T-helper 2 cell treated with Interferon-gamma antibody and Interleukin-4, amounts not matched to agents 100 ng/mL and 5 ng/mL, for 36 hours (primary cell): Measurements from ENCODE around the gene FHAD1. TPM values are rescaled to one million over a fixed set of nuclear protein-coding genes. Genes with fewer than 3 reads are reported as not detected.

Experiments
- intact Hi-C: fragments of 100-400 bp; cut with micrococcal nuclease; formaldehyde crosslinking; loops from one replicate; pipeline ENCODE4 v1.15.1; 2023
- total RNA-seq: library from RNA; stranded (reverse); gene quantifications from 2 replicates; pipeline ENCODE4 v1.2.3, GENCODE V29; 2022

Gene FHAD1
- 0.09 TPM in 1 of 2 replicates, not detected in the other for total RNA-seq

- intact Hi-C loops = no loop called here
These were observed at the start of gene FHAD1 for GRCh38 chr1:15246960-15247614. Gene FHAD1, plus strand, starts transcription at chr1:15247223. Its CDS starts 4,562 bp downstream, at chr1:15251785.

- intact Hi-C loops = no loop called here
These were observed 49.2 kb upstream of the FHAD1 start for GRCh38 chr1:15197591-15198447.

GRCh38 chr1:15198684-15199083, 48.3 kb upstream of the FHAD1 start:
- intact Hi-C loops = no loop called here

DNA sequence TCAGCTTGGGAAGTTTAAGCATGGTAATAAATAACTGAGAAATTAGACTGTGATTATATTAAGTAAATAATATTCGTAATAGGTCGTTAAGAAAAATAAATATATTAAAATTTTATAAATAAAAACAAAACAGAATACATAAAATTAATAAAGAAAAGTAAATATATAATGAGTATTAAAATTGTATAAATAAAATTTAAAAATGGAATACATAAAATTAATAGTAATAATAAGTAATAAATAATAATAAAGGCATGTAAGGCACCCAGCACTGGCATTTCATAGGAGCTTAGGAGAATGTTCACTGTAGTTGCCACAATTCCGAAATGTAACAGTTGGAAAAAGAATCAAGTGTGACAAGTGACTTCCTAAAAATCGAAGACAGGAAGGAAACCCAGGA, 45.8 kb upstream of the FHAD1 start:
- intact Hi-C loops = no loop called here

- intact Hi-C loops = no loop called here
These were observed 45.0 kb upstream of the FHAD1 start for GRCh38 chr1:15201849-15202551.

DNA sequence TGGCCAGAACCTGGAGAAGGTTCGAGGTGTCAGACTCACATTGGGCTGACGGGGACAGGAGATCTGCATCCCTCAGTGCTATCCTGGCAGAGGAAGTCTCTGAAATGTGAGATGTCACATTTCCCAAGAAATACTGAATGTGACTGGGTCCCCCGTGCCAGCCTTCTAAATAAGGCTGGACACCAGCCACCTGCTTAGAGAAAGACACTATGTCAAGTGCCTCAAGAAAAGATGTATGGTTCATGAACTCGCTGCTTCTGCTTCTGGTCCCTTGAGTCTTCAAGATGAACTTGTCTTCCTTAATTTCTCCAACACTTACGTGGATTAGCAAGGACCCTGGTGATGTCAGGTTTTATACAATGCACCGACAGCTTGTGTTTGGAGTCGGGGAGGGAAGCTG, 42.1 kb upstream of the FHAD1 start:
- intact Hi-C loops = no loop called here

DNA sequence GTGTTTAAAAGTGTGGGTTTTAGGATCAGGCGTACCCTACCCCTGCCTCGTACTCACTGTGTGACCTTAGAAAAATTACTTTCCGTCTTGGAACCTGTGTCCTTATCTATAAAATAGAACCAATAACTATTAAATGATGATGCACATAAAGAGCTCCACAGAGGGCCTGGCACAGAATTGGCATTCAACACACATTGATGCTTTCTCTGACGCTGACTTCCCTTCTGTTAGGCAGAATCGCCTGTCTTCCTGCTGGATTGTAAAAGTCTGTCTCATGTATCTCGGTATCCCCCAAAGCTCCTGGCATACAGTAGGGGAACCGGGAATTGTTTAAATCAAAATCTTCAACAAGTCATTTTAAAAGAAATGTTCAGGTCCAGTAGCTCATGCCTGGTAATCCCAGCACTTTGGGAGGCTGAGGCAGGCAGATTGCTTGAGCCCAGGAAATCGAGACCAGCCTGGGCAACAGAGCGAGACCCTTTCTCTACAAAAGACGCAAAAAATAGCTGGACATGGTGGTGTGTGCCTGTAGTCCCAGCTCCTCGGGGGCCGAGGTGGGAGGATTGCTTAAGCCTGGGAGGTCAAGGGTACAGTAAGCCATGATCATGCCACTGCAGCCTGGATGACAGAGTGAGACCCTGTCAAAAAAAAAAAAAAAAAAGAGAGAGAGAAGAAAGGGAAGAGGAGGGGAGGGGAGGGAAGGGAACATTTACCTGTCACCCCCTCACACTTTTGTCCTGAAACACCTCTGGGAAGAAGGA, 41.3 kb upstream of the FHAD1 start:
- intact Hi-C loops = no loop called here

DNA sequence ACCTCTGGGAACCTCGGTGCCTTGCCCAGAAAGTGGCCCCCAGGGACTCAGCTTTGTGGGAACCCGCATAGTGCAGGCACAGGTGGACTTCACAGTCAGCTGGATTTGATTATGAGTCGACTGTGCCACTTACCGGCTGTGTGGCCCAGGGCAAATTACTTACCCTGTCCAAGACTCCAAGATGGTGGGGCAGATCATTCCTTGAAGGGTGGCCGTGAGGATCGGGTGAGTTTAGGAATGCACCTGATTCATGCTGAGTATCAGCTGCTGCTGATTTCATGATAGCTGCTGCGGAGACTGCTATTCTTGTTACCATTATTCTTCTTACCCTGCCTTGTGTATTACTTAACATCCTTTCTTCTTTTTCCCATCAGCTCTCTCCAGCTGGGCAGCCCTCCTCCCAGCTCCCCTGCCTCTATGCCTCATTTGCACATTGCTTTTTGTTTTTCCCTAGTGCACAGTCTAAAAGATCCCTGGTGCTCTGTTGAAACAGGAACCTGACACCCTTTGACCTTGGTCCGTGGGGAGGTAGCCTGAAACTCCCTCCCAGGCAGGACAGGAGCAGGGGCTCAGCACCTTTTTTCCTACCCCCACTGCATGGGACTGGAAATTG, 40.5 kb upstream of the FHAD1 start:
- intact Hi-C loops = no loop called here

DNA sequence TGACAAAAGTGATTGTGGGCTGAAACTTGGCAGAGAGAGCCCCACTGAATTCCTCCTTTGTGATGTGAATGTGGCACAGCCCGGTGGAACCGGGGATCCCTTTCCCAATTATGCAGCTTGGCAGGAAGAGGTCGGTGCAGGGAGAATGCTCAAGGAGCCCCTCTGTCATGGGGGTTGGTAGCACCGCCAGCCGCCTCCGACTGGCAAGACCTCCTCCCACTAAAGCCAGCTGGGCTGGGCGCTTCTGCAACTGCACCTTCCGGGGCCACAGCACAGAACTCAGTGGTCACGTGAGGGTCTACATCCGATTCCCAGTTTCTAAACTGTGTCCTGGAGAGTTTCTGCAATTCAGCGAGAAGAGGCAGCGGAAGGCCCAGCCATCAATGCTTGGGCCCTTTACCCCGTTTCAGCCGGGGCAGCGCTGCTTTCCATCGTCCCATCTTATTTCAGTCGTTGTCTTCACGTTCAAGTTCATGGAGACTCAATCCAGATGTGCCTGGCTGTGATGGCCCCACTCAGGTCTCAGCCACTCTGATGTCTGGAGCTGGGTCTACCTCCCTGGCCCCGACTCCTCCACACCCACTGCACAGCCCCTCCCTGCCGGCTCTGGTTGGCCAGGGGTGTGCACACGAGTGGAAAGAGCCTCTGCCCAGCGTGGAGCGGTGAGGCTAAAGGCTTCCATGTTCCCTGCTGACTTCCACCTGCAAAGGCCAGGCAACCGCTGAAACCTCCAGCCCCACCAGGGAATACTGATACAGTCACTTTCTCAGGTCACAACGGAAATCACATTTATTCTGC, 39.8 kb upstream of the FHAD1 start:
- intact Hi-C loops = no loop called here

- intact Hi-C loops = no loop called here
These were observed 39.1 kb upstream of the FHAD1 start for GRCh38 chr1:15207829-15208429.

GRCh38 chr1:15210651-15211375, 36.2 kb upstream of the FHAD1 start:
- intact Hi-C loops = no loop called here

DNA sequence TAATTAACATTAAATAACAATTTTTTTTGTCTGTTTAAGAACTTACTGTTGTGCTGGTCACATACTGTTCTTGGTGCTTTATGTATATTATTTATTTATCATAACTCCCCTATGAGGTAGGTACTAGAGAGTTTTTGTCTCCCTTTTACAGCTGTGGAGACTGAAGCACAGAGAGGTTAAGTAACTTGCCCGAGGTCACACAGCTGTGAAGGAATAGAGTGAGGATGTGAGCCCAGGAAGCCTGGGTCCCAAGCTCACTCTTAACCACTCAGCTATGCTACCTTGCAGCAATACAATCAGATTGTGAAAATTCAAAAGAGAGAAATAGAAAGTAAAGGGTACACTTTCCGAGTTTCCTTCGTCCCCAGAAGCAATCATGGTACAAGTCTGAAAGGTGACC, 35.6 kb upstream of the FHAD1 start:
- intact Hi-C loops = no loop called here

DNA sequence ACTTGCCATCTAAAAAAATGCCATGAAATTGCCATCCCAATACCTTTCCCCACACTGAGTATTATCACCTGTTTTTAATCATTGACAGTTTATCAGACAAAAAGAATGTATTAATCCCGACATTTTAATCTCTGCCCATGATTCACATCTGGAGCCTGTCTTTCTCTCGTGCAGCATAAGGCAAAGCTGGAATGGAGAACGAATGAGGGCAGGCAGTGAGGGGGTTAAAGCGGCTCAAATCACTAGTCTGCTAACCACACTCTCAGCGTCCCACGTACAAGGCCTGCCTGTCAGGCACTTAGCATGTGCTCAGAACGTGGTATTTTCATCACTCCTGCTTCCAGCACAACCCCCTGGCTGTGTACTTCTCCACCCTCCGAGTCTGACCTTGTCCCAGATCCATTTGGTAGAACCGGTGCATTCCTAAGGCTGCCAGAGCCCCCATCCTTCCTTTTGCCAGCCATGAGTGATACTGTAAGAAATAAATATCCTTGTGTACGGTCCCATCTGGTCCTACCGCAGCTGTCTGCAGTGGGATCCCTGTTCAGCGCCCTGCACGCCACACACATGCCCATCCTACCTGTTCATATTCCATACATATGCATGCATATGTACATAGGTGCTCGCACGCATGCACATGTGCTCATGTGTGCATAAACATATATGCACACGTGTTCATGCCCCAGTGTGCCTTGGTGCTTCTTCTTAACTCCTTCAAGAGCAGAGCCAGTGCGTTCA, 34.6 kb upstream of the FHAD1 start:
- intact Hi-C loops = no loop called here

GRCh38 chr1:15212954-15213291, 34.1 kb upstream of the FHAD1 start:
- intact Hi-C loops = no loop called here

GRCh38 chr1:15213341-15213821, 33.6 kb upstream of the FHAD1 start:
- intact Hi-C loops = no loop called here

DNA sequence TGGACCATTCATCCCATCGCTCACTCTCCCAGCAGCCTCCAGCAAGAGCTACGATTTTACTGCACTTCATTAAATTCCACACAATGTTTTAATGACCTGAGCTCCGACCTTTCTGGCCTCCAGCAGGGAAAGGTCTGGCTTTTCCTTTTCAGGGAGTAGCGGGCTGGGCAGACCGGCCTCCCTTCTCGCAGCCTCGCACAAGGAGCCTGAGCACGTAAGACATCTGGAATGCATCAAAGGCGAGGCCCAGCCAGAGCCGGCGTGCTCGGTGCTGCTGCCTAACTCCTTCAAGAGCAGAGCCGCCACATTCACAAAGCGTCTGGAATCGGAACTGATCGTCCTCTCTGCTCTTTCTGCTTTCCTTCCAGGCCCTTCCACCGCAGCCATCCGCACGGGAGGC, 32.5 kb upstream of the FHAD1 start:
- intact Hi-C loops = no loop called here

DNA sequence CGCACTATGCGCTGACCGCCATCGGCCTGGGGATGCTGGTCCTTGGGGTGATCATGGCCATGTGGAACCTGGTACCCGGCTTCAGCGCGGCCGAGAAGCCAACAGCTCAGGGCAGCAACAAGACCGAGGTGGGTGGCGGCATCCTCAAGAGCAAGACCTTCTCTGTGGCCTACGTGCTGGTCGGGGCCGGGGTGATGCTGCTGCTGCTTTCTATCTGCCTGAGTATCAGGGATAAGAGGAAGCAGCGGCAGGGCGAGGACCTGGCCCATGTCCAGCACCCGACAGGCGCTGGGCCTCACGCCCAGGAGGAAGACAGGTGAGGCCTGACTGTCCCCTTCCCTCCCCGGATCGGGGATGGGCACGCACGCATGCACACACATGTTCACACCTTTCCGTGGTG, 31.9 kb upstream of the FHAD1 start:
- intact Hi-C loops = no loop called here

DNA sequence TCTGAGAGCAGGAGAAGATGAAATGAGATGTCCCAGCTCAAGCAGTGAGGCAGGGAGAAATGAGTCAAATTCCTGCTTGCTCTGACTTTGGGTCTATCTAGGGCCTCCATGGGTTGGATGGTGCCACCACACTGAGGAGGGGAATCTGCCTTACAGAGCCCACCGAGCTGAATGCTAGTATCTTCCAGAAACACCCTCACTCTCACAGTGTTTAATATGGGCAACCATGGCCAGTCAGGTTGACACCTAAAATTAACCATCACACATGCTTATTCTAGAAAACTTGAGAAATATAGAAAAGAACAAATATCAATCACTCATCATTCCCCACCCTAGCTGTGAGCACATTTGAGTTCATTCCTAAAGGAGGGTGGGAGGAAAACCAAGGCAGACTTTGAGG, 29.4 kb upstream of the FHAD1 start:
- intact Hi-C loops = no loop called here
